ENCODE data around the gene KIAA1755.

- TF ChIP-seq CTCF (IDR thresholded peaks at IDR 0.05; ENCODE audit: insufficient read depth, low read length, poor library complexity, severe bottlenecking) (no peak), EZH2phosphoT487 (conservative IDR thresholded peaks at IDR 0.05; ENCODE audit: low read length) (no peak)
Observed at GRCh38 chr20:38275815-38276550, 15.4 kb upstream of the KIAA1755 start.

All from SU-DHL-6 (cell line).